Skeletal muscle tissue (tissue), 4 donors: ENCODE results near the gene ZBTB16. TPM values are rescaled to one million over a fixed set of nuclear protein-coding genes. Genes with fewer than 3 reads are reported as not detected.

Experiments
- H3K27ac ChIP-seq: one replicate; pipeline ENCODE4 v1.7.0; 2013; ENCODE audit warnings: mild to moderate bottlenecking, low read depth, low read length, inconsistent platforms
- H3K27me3 ChIP-seq, 3 donors: one replicate each; pipeline ENCODE4 v1.7.0; 2013; ENCODE audit warnings: low read length in 3 of 3; ENCODE audit not compliant: control insufficient read depth in 3 of 3, insufficient read depth in 3 of 3
- H3K36me3 ChIP-seq, 3 donors: one replicate each; pipeline ENCODE4 v1.7.0; 2013; ENCODE audit warnings: low read length in 3 of 3; ENCODE audit not compliant: control insufficient read depth in 3 of 3, insufficient read depth in 3 of 3
- H3K4me1 ChIP-seq, 3 donors: one replicate each; pipeline ENCODE4 v1.7.0; 2013; ENCODE audit warnings: low read length in 3 of 3, mild to moderate bottlenecking in 3 of 3; ENCODE audit not compliant: control insufficient read depth in 3 of 3, insufficient read depth in 3 of 3
- H3K4me3 ChIP-seq, 3 donors: one replicate each; pipeline ENCODE4 v1.7.0; 2013; ENCODE audit warnings: low read length in 3 of 3
- H3K9ac ChIP-seq, 3 donors: one replicate each; pipeline ENCODE4 v1.7.0; 2013; ENCODE audit warnings: low read length in 3 of 3, mild to moderate bottlenecking in 3 of 3, moderate library complexity in 2 of 3, low read depth in 1 of 3
- H3K9me3 ChIP-seq, 3 donors: one replicate each; pipeline ENCODE4 v1.7.0; 2013; ENCODE audit warnings: low read length in 3 of 3; ENCODE audit not compliant: control insufficient read depth in 3 of 3
- total RNA-seq: library from RNA; depleted of rRNA; stranded (reverse); fragments of >200 nt; gene quantifications from one replicate; pipeline ENCODE4 v1.2.3, GENCODE V29; 2014
- donor health status: Osteomylitis.

ZBTB16 gene
- total RNA-seq, 1 donor from 2014 or later: 6.8 TPM

DNA sequence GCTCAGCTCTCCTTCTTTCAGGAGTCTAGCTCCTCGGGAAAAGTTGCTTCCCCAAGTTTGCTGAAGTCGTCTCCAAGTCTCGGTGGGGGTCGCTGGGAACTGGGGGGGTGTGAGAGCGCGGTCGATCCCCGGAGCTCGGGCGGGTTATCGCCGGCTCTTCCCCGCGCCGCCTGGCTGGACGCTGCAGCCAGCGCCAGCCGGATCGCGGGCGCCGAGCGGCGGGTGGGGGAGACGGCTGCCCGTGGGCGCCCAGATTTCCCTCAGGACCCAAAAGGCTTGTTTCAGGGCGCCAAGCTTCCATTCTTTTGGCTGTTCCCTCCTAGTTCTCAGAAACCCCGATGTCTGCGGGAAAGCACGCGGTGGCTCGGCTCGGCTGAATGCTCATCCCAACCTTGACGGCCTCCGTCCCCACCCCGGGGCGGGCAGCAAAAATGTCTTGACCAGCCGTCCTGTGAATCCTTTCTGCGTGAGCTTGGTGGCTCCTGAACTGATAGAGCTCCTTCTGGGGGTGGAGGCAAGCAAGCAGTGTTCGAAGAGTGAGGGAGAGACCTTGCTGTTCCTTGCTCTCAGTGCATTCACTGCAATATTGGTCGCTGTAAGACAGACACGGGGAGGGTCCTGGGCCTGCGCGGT lies 1.7 kb downstream of the ZBTB16 start:
- H3K9ac ChIP-seq: peak overlapping the region; percentile 95 to 100 (median 98)
- peaks cover 62 to 73% (median 70%) of the 10 kb centered on the region in 3 donors for H3K4me1 ChIP-seq
- no peaks in the 10 kb centered on the region for H3K27me3 ChIP-seq
- peak overlapping the region; percentile 94 for H3K27ac ChIP-seq
- H3K9me3 ChIP-seq: no peaks in the 10 kb centered on the region
- H3K4me3 ChIP-seq: peak overlapping the region; percentile 87 to 95 (median 90)
- peaks cover 23 to 29% (median 25%) of the 10 kb centered on the region in 3 donors for H3K36me3 ChIP-seq

- peaks cover 64 to 78% (median 72%) of the 10 kb centered on the region in 3 donors for H3K4me1 ChIP-seq
- peak overlapping the region; percentile 95 to 100 (median 98) for H3K9ac ChIP-seq
- H3K36me3 ChIP-seq: peaks cover 23 to 29% (median 25%) of the 10 kb centered on the region in 3 donors
- no peaks in the 10 kb centered on the region for H3K27me3 ChIP-seq
- H3K27ac ChIP-seq: peak overlapping the region; percentile 94
- H3K4me3 ChIP-seq: peak overlapping the region; percentile 87 to 95 (median 90)
- no peaks in the 10 kb centered on the region for H3K9me3 ChIP-seq
Measured at GRCh38 chr11:114061681-114062049, 2.2 kb downstream of the ZBTB16 start.

DNA sequence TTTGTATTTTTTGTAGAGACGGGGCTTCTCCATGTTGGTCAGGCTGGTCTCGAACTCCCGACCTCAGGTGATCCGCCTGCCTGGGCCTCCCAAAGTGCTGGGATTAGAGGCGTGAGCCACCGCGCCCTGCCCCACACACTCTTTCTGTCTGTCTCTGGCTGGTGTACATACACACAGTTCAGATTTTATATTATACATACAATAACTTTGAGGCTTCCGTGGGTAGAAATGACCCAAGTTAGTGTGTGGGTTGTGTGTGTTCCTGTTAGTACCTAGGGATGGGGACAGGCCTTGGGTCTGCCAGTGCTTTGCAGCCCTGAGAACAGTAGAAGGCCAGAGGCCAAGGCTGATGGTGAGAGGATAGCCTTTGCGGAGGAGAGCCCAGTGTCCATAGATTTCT lies 2.8 kb downstream of the ZBTB16 start:
- H3K4me3 ChIP-seq: peak overlapping the region in 2 of 3 donors; percentile 45 to 95
- H3K4me1 ChIP-seq: peaks cover 68 to 82% (median 77%) of the 10 kb centered on the region in 3 donors
- peaks cover 27 to 34% (median 29%) of the 10 kb centered on the region in 3 donors for H3K36me3 ChIP-seq

DNA sequence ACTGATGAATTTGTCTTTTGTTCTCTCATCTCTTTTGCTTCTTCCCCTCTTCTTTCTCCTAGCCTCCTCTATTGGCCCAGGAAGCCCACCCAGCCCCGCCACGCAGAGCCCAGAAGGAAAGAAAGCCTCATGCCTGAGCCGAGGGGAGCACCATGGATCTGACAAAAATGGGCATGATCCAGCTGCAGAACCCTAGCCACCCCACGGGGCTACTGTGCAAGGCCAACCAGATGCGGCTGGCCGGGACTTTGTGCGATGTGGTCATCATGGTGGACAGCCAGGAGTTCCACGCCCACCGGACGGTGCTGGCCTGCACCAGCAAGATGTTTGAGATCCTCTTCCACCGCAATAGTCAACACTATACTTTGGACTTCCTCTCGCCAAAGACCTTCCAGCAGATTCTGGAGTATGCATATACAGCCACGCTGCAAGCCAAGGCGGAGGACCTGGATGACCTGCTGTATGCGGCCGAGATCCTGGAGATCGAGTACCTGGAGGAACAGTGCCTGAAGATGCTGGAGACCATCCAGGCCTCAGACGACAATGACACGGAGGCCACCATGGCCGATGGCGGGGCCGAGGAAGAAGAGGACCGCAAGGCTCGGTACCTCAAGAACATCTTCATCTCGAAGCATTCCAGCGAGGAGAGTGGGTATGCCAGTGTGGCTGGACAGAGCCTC lies 3.8 kb downstream of the ZBTB16 start:
- Histone ChIP-seq H3K27me3 (no peaks in the 10 kb centered on the region), H3K4me1 (peaks cover 74 to 82% (median 75%) of the 10 kb centered on the region in 3 donors), H3K9ac (peak overlapping the region; percentile 40 to 81 (median 47)), H3K4me3 (peak overlapping the region; percentile 31 to 67 (median 42)), H3K36me3 (peaks cover 29 to 37% (median 32%) of the 10 kb centered on the region in 3 donors), H3K27ac (peak overlapping the region; percentile 94), H3K9me3 (no peaks in the 10 kb centered on the region)

More for the DNA sequence above, 2.8 kb downstream of the ZBTB16 start:
- peak overlapping the region; percentile 17 to 100 (median 49) for H3K9ac ChIP-seq
- H3K27me3 ChIP-seq: no peaks in the 10 kb centered on the region
- no peaks in the 10 kb centered on the region for H3K9me3 ChIP-seq
- peak overlapping the region; percentile 94 for H3K27ac ChIP-seq

- Histone ChIP-seq H3K27ac (no peak overlapping the region), H3K4me3 (peak overlapping the region; percentile 31 to 67 (median 42))
Measured at GRCh38 chr11:114063829-114064201, 4.3 kb downstream of the ZBTB16 start.

GRCh38 chr11:114064216-114064615 lies 4.7 kb downstream of the ZBTB16 start:
- Histone ChIP-seq H3K27ac (peak overlapping the region; percentile 42), H3K4me3 (peak overlapping the region; percentile 42 to 67 (median 48)), H3K9ac (peak overlapping the region; percentile 47 to 81 (median 55)), H3K36me3 (peaks cover 29 to 43% (median 39%) of the 10 kb centered on the region in 3 donors), H3K27me3 (no peaks in the 10 kb centered on the region), H3K4me1 (peaks cover 70 to 82% (median 75%) of the 10 kb centered on the region in 3 donors), H3K9me3 (no peaks in the 10 kb centered on the region)

More at GRCh38 chr11:114063829-114064201, 4.3 kb downstream of the ZBTB16 start:
- Histone ChIP-seq H3K9ac (peak overlapping the region; percentile 40 to 81 (median 47)), H3K4me1 (peaks cover 72 to 82% (median 75%) of the 10 kb centered on the region in 3 donors), H3K9me3 (no peaks in the 10 kb centered on the region), H3K27me3 (no peaks in the 10 kb centered on the region), H3K36me3 (peaks cover 29 to 41% (median 37%) of the 10 kb centered on the region in 3 donors)

DNA sequence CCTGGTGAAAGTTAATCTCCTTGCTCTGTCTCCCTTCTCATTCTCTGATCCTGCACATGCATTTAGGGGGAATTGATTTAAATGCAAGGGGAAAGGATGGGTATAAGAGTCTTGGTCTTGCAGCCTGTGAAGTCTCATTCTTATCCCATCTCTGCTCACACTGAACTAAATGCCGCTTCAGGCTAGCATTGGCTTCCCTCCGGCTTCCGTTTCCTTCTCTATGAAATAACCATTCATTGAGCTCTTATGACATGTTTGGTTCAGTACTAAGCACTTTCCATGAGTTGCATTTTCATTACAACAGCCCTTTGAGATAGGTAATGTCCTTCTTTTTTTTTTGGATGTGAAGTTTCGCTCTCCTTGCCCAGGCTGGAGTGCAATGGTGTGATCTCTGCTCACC lies 5.6 kb downstream of the ZBTB16 start:
- Histone ChIP-seq H3K36me3 (peaks cover 29 to 44% (median 43%) of the 10 kb centered on the region in 3 donors), H3K27me3 (no peaks in the 10 kb centered on the region), H3K4me3 (peak overlapping the region; percentile 24 to 67 (median 53)), H3K9me3 (no peaks in the 10 kb centered on the region), H3K27ac (peak overlapping the region; percentile 96), H3K4me1 (peaks cover 74 to 89% (median 82%) of the 10 kb centered on the region in 3 donors), H3K9ac (peak overlapping the region; percentile 39 to 81 (median 47))

GRCh38 chr11:114066046-114066648 lies 6.6 kb downstream of the ZBTB16 start:
- Histone ChIP-seq H3K27ac (peak overlapping the region; percentile 96), H3K9ac (peak overlapping the region in 2 of 3 donors; percentile 39 to 81), H3K4me1 (peaks cover 77 to 92% (median 86%) of the 10 kb centered on the region in 3 donors), H3K36me3 (peaks cover 22 to 48% (median 43%) of the 10 kb centered on the region in 3 donors), H3K9me3 (no peaks in the 10 kb centered on the region), H3K27me3 (no peaks in the 10 kb centered on the region), H3K4me3 (peak overlapping the region in 2 of 3 donors; percentile 53 to 67)

GRCh38 chr11:114068327-114068726 lies 8.8 kb downstream of the ZBTB16 start:
- Histone ChIP-seq H3K9me3 (no peaks in the 10 kb centered on the region), H3K4me3 (no peak overlapping the region), H3K36me3 (peaks cover 17 to 47% (median 40%) of the 10 kb centered on the region in 3 donors), H3K4me1 (peaks cover 71 to 91% (median 83%) of the 10 kb centered on the region in 3 donors), H3K27me3 (no peaks in the 10 kb centered on the region), H3K9ac (peak overlapping the region in 2 of 3 donors; percentile 46 to 58), H3K27ac (peak overlapping the region; percentile 96)
